BLaER1 treated with 17β-estradiol and CSF1 and Interleukin-3, amounts not matched to agents 10 nM and 100 nM (cell line): ENCODE results near the gene NMUR1.
"Not testable (repeated sequence)": the region's sequence is repeated elsewhere in the genome, so short reads cannot be mapped to it uniquely, and the experiment has no call there.

Source experiments
- H3K27ac ChIP-seq, 11 experiments: shearing (Covaris generic); formaldehyde crosslinking; 2 replicates each; pipeline ENCODE4 v1.8.1; 2022
- H3K27me3 ChIP-seq, 11 experiments: shearing (Covaris generic); formaldehyde crosslinking; 2 replicates each; pipeline ENCODE4 v1.8.1; 2022
- H3K36me3 ChIP-seq, 11 experiments: shearing (Covaris generic); formaldehyde crosslinking; 2 replicates each; pipeline ENCODE4 v1.8.1; 2022
- H3K4me1 ChIP-seq, 10 experiments: shearing (Covaris generic); formaldehyde crosslinking; 2 replicates each; pipeline ENCODE4 v1.8.1; 2022
- H3K4me2 ChIP-seq, 11 experiments: shearing (Covaris generic); formaldehyde crosslinking; 2 replicates each; pipeline ENCODE4 v1.8.1; 2022
- H3K4me3 ChIP-seq, 10 experiments: shearing (Covaris generic); formaldehyde crosslinking; 2 replicates each; pipeline ENCODE4 v1.8.1; 2022
- H3K9ac ChIP-seq, 11 experiments: shearing (Covaris generic); formaldehyde crosslinking; 2 replicates each; pipeline ENCODE4 v1.8.1; 2022
- H3K9me3 ChIP-seq, 11 experiments: shearing (Covaris generic); formaldehyde crosslinking; replicated peaks in 1 of 11; 2 replicates each; pipeline ENCODE4 v1.8.1; 2022
- H4K20me1 ChIP-seq, 11 experiments: shearing (Covaris generic); formaldehyde crosslinking; 2 replicates each; pipeline ENCODE4 v1.8.1; 2022
- Cebpa-rat ChIP-seq, 11 experiments: shearing (Covaris generic); IDR thresholded peaks; 2 replicates each; pipeline ENCODE4 v1.8.1; 2022

Gene NMUR1

GRCh38 chr2:231530099-231531011, at the start of gene NMUR1:
NMUR1 (minus strand) TSS chr2:231530445; CDS start chr2:231530361, 84 bp downstream.
- no peaks in the 10 kb centered on the region for H3K36me3 ChIP-seq
- H4K20me1 ChIP-seq = peaks cover 0 to 57% (median 0%) of the 10 kb centered on the region in 11 experiments; a peak in 4 of 22 replicates
- peaks cover 0 to 5% (median 0%) of the 10 kb centered on the region in 11 experiments; a peak in 5 of 22 replicates for H3K9me3 ChIP-seq
- TF ChIP-seq Cebpa-rat (IDR thresholded peaks at IDR 0.05) = no peak
- H3K9ac ChIP-seq = 0 out of 22 replicates have a peak within 1 kb of the TSS, but pooled peaks of 1 of the 11 experiments have one; percentile 14
- H3K27ac ChIP-seq = no peak within 1 kb of the TSS
- peaks cover 0 to 49% (median 17%) of the 10 kb centered on the region in 10 experiments; a peak in 13 of 20 replicates for H3K4me1 ChIP-seq
- H3K4me3 ChIP-seq = no peak within 1 kb of the TSS
- peaks cover 8 to 96% (median 11%) of the 10 kb centered on the region in 11 experiments; a peak in 18 of 22 replicates for H3K27me3 ChIP-seq
- peak within 1 kb of the TSS in 9 of 11 experiments; percentile 19 to 46 (median 34); a peak in 16 of 22 replicates for H3K4me2 ChIP-seq

DNA sequence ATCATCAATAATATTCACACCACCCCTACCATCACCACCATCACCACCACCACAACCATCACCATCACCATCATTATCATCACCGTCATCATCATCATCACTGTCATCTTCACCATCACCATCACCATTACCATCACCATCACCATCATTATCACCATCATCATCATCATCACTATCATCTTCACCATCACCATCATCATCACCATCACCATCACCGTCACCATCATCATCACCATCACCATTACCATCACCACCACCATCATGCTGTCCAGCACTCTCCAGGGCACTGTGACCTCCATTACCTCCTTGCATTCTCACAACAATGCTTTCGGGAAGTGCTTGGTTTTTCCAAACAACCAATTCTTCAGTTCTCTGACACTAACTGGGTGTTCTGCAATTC, 49.3 kb upstream of the NMUR1 start:
- Histone ChIP-seq H3K4me2 (no peak overlapping the region), H3K9me3 (peaks cover 0 to 12% (median 0%) of the 10 kb centered on the region in 11 experiments; a peak in 4 of 22 replicates), H3K4me3 (no peak overlapping the region), H3K9ac (no peak overlapping the region), H3K36me3 (no peaks in the 10 kb centered on the region), H3K4me1 (peaks cover 5 to 16% (median 13%) of the 10 kb centered on the region in 10 experiments; a peak in 19 of 20 replicates), H3K27me3 (no peaks in the 10 kb centered on the region), H4K20me1 (no peaks in the 10 kb centered on the region), H3K27ac (no peak overlapping the region)
- no peak for TF ChIP-seq Cebpa-rat (IDR thresholded peaks at IDR 0.05)

DNA sequence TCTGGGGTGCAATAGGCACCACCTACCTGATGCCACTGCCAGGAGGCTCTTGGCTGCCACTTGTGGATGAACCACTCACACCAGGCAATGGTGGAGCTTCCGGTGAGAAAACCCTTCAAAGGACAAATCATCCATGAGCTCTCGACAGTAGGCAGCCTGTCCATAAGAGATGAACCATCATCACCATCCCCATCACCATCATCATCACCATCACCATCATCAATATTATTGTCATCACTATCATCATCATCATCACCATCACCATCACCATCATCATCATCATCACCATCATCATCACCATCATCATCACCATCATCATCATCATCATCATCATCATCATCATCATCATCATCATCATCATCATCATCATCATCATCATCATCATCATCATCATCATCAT, 48.4 kb upstream of the NMUR1 start:
- H3K27me3 ChIP-seq, H3K9ac ChIP-seq, H3K27ac ChIP-seq: not testable (repeated sequence)

GRCh38 chr2:231576465-231576864, 46.2 kb upstream of the NMUR1 start:
- no peaks in the 10 kb centered on the region for H3K36me3 ChIP-seq
- H3K27ac ChIP-seq = peak overlapping the region in 4 of 11 experiments; percentile 12 to 45 (median 40); a peak in 4 of 22 replicates
- no peaks in the 10 kb centered on the region for H3K27me3 ChIP-seq
- peaks cover 0 to 12% (median 0%) of the 10 kb centered on the region in 11 experiments; a peak in 4 of 22 replicates for H3K9me3 ChIP-seq
- H3K4me1 ChIP-seq = peaks cover 5 to 18% (median 14%) of the 10 kb centered on the region in 10 experiments; a peak in 19 of 20 replicates
- no peak overlapping the region for H3K4me3 ChIP-seq
- peak overlapping the region in 9 of 11 experiments; percentile 21 to 59 (median 45); a peak in 15 of 22 replicates for H3K4me2 ChIP-seq
- peak overlapping the region in 2 of 11 experiments; percentile 3 to 17; a peak in 2 of 22 replicates for H3K9ac ChIP-seq
- no peaks in the 10 kb centered on the region for H4K20me1 ChIP-seq
- no peak for TF ChIP-seq Cebpa-rat (IDR thresholded peaks at IDR 0.05)

More for the DNA sequence above, 48.4 kb upstream of the NMUR1 start:
- H3K36me3 ChIP-seq, H3K4me2 ChIP-seq, H4K20me1 ChIP-seq, H3K4me3 ChIP-seq: not testable (repeated sequence)
- peaks cover 5 to 16% (median 13%) of the 10 kb centered on the region in 10 experiments; a peak in 19 of 20 replicates for H3K4me1 ChIP-seq
- peaks cover 0 to 12% (median 0%) of the 10 kb centered on the region in 11 experiments; a peak in 4 of 22 replicates for H3K9me3 ChIP-seq

DNA sequence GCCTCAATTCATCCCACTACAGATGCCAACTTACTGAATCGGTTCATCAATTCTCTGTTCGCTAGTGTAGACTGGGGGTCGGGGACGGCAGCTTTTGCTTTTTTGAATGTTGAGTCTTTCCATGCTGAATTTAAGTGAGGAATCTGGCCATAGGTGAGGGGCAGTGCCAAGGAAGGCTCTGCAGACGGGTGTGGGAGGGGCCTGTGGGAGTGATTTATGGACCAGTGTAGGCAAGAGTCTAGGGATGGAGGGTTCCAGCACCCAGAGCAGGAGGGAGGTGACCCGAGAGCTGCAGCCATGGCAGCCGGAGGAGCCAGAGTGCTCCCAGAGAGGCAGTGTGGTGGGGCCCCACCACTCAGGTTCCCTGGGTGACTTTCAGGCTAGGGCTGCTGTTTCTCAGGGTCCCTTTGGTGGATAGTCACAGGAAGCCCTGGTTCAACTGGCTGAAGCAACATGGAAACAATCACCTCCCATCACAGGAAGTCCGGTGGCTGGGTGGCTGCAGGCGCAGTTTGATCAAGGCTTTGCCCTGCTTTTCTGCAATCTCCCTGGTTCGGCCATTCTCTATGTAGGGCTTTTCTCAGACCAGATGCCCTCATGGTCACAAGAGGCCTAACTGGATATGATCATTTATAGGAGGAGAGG, 45.5 kb upstream of the NMUR1 start:
- H3K9me3 ChIP-seq = peaks cover 0 to 16% (median 0%) of the 10 kb centered on the region in 11 experiments; a peak in 4 of 22 replicates
- H3K4me1 ChIP-seq = peaks cover 3 to 18% (median 13%) of the 10 kb centered on the region in 10 experiments; a peak in 19 of 20 replicates
- H3K27me3 ChIP-seq = no peaks in the 10 kb centered on the region

DNA sequence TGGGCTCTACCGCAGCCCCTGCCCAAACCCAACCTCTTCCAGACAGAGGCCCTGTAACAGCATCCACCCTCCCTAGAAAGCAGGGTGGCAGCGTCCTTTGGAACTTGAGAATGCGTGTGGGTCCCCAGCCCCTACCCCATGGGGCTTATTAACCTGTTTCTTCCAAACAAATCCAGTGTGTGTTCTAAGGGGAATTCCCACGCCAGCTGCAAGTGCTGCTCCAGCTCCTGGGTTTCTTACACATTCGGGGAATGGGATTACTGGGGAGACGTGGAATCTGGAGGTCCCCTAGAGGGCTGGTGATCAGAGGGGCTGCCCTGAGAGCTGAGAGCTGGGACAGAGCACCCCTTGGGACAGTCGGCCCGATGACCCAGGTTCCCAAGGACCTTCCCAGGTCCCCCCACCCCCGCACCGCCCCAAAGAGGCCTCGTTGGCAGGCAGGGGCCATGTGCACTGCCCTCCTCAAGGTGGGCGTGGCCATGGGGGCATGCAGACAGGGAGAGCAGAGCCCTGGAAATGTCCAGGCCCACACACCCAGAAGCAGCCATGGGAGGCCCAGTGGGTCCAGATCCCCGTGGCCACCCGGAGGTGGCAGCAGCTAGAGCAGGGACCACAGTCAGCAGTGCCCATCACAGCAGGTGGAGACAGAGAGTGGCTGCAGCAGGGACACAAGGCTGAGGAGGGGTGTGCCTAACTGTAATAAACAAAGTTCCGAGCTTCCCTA, 43.6 kb upstream of the NMUR1 start:
- Histone ChIP-seq H3K27me3 (no peaks in the 10 kb centered on the region), H4K20me1 (no peaks in the 10 kb centered on the region), H3K9ac (no peak overlapping the region), H3K4me3 (no peak overlapping the region), H3K36me3 (no peaks in the 10 kb centered on the region), H3K4me2 (no peak overlapping the region), H3K4me1 (peaks cover 2 to 23% (median 18%) of the 10 kb centered on the region in 10 experiments; a peak in 18 of 20 replicates), H3K27ac (no peak overlapping the region), H3K9me3 (peaks cover 0 to 18% (median 0%) of the 10 kb centered on the region in 11 experiments; a peak in 3 of 22 replicates)
- TF ChIP-seq Cebpa-rat (IDR thresholded peaks at IDR 0.05) = no peak

More for the DNA sequence above, 45.5 kb upstream of the NMUR1 start:
- Histone ChIP-seq H3K4me3 (no peak overlapping the region), H3K4me2 (peak overlapping the region in 9 of 11 experiments; percentile 21 to 59 (median 45); a peak in 17 of 22 replicates), H4K20me1 (no peaks in the 10 kb centered on the region), H3K27ac (peak overlapping the region in 4 of 11 experiments; percentile 12 to 45 (median 40); a peak in 4 of 22 replicates), H3K9ac (no peak overlapping the region), H3K36me3 (no peaks in the 10 kb centered on the region)
- TF ChIP-seq Cebpa-rat (IDR thresholded peaks at IDR 0.05) = no peak

GRCh38 chr2:231573096-231573495, 42.9 kb upstream of the NMUR1 start:
- Histone ChIP-seq H3K27ac (no peak overlapping the region), H3K36me3 (no peaks in the 10 kb centered on the region), H3K9me3 (peaks cover 0 to 13% (median 0%) of the 10 kb centered on the region in 11 experiments; a peak in 1 of 22 replicates), H4K20me1 (no peaks in the 10 kb centered on the region), H3K4me3 (no peak overlapping the region), H3K27me3 (no peaks in the 10 kb centered on the region), H3K4me2 (no peak overlapping the region), H3K4me1 (peaks cover 9 to 31% (median 26%) of the 10 kb centered on the region in 10 experiments; a peak in 19 of 20 replicates), H3K9ac (no peak overlapping the region)
- no peak for TF ChIP-seq Cebpa-rat (IDR thresholded peaks at IDR 0.05)

GRCh38 chr2:231571661-231572191, 41.5 kb upstream of the NMUR1 start:
- H3K27ac ChIP-seq = no peak overlapping the region
- TF ChIP-seq Cebpa-rat (IDR thresholded peaks at IDR 0.05) = no peak
- peaks cover 0 to 13% (median 0%) of the 10 kb centered on the region in 11 experiments; a peak in 1 of 22 replicates for H3K9me3 ChIP-seq
- no peaks in the 10 kb centered on the region for H3K36me3 ChIP-seq
- H3K9ac ChIP-seq = no peak overlapping the region
- H3K4me3 ChIP-seq = no peak overlapping the region
- H3K27me3 ChIP-seq = no peaks in the 10 kb centered on the region
- peaks cover 11 to 33% (median 29%) of the 10 kb centered on the region in 10 experiments; a peak in 19 of 20 replicates for H3K4me1 ChIP-seq
- H3K4me2 ChIP-seq = no peak overlapping the region
- no peaks in the 10 kb centered on the region for H4K20me1 ChIP-seq

GRCh38 chr2:231570915-231571314, 40.7 kb upstream of the NMUR1 start:
- not testable (repeated sequence) for H3K27ac ChIP-seq, H3K9ac ChIP-seq, H4K20me1 ChIP-seq, H3K27me3 ChIP-seq, H3K36me3 ChIP-seq, H3K4me3 ChIP-seq, H3K4me2 ChIP-seq, H3K9me3 ChIP-seq
- H3K4me1 ChIP-seq = peaks cover 11 to 26% (median 21%) of the 10 kb centered on the region in 10 experiments; a peak in 19 of 20 replicates
